Measurements from ENCODE around the gene AQP2. TPM values are rescaled to one million over a fixed set of nuclear protein-coding genes. Genes with fewer than 3 reads are reported as not detected.

AQP2 gene
- total and polyA plus RNA-seq, 2 of the 13 experiments (the other 11 are each of a cell fraction or from before 2014, with no cell fraction given) = not detected

DNA sequence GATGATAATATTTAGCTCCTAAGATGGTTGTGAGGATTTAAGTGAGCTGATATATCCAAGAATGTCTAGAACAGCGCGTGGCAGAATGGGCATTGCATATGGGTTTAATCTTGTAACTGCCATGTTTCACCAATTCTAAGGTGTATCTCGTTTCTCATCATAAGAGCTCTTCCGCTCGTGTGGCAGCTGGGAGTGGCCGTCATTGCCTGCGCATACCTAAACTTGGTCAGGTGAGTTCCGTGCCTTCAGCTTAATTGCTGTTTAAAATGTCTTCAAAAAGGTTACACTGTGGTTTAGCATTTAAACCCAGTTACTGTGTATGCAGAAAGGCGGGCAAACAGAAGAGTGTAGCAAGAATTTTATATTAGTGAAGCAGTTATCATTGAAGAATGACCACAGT, 4.5 kb upstream of the AQP2 start:
- Histone ChIP-seq H3K9ac (ENCODE audit: insufficient read depth, low read depth, low read length) (no peak overlapping the region), H3K4me1 (ENCODE audit: insufficient read depth, low read length) (peaks cover 22% of the 10 kb centered on the region)

DNA sequence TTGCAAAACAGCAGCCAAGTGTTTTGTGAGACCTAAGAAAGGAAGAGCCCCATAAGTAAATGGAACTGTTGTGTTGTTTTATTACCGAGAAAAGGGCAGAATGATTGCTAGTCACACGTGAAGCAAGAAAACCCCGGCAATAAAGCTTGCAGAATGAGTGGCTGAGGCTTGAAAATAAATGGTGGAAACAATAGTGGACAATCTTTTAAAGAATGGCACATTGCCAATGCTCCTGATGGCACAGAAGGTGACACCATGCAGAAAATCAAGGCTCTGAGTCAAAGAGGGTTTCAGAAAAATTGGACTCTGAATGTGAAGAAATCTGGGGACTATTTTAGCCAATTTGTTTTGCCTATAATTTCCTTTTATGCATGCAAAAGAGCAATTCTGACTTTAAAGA, 4.0 kb upstream of the AQP2 start:
- Histone ChIP-seq H3K9me3 (ENCODE audit: low read length) (no peaks in the 10 kb centered on the region), H3K79me2 (ENCODE audit: insufficient read depth, low read length) (no peaks in the 10 kb centered on the region), H3K27me3 (ENCODE audit: control insufficient read depth in 1 of 2, insufficient read depth in 2 of 2, low read length in 2 of 2) (peaks cover 7 to 9% of the 10 kb centered on the region in 2 experiments; a peak in 3 of 5 replicates), H3K4me3 (replicated peaks in 1 of 3; ENCODE audit: insufficient read depth in 1 of 3, low read depth in 2 of 3, low read length in 3 of 3) (no peak overlapping the region), H3K4me2 (ENCODE audit: low read depth, low read length) (no peak overlapping the region), H4K20me1 (ENCODE audit: insufficient read depth, low read length) (no peaks in the 10 kb centered on the region), H3K36me3 (replicated peaks in 1 of 2; ENCODE audit: control insufficient read depth in 1 of 2, insufficient read depth in 2 of 2, low read length in 2 of 2) (no peaks in the 10 kb centered on the region), H3K9ac (ENCODE audit: insufficient read depth, low read depth, low read length) (no peak overlapping the region), H2AFZ (ENCODE audit: low read length) (no peak overlapping the region), H3K27ac (ENCODE audit: extremely low read length, insufficient read depth, low read length) (no peak overlapping the region), H3K4me1 (ENCODE audit: insufficient read depth, low read length) (peaks cover 22% of the 10 kb centered on the region)
- intact Hi-C loops (cut with micrococcal nuclease; ENCODE audit: unreplicated experiment) = loop anchor here (10.0 kb wide), 1 partner anchor 82 kb away; no protein-coding TSS in a partner anchor
- CTCF ChIA-PET (ENCODE audit: low intra/inter-chr PET ratio, low total read pairs) = no interaction called here
- in situ Hi-C loops (cut with HindIII; ENCODE audit: extremely low pct_ligation_motif_present, low pct_unique_long_range_greater_than_20kb) = no loop called here
- no TSS peak for BruUV-seq (replicated peaks)
- DNase-seq (ENCODE audit: low spot score) = no peak
- POLR2A ChIA-PET = no interaction called here
- no peak for FAIRE-seq
- no peak for ATAC-seq
- 28% methylated on average over 3 of the region's 3 CpGs for WGBS (ENCODE audit: low lambda C conversion rate)
- TF ChIP-seq, protein P1, sequence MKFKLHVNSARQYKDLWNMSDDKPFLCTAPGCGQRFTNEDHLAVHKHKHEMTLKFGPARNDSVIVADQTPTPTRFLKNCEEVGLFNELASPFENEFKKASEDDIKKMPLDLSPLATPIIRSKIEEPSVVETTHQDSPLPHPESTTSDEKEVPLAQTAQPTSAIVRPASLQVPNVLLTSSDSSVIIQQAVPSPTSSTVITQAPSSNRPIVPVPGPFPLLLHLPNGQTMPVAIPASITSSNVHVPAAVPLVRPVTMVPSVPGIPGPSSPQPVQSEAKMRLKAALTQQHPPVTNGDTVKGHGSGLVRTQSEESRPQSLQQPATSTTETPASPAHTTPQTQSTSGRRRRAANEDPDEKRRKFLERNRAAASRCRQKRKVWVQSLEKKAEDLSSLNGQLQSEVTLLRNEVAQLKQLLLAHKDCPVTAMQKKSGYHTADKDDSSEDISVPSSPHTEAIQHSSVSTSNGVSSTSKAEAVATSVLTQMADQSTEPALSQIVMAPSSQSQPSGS (CRISPR knock-in tag; IDR thresholded peaks at IDR 0.05) = no peak
- TF ChIP-seq NKX3-1 (CRISPR knock-in tag; IDR thresholded peaks at IDR 0.05) (no peak), SIX4 (CRISPR knock-in tag; IDR thresholded peaks at IDR 0.05) (no peak), ELF3 (CRISPR knock-in tag; IDR thresholded peaks at IDR 0.05) (no peak), ETV5 (CRISPR knock-in tag; IDR thresholded peaks at IDR 0.05; ENCODE audit: borderline replicate concordance) (no peak), SUZ12 (IDR thresholded peaks at IDR 0.05; ENCODE audit: low read depth, low read length) (no peak)
- TF ChIP-seq, protein P2, sequence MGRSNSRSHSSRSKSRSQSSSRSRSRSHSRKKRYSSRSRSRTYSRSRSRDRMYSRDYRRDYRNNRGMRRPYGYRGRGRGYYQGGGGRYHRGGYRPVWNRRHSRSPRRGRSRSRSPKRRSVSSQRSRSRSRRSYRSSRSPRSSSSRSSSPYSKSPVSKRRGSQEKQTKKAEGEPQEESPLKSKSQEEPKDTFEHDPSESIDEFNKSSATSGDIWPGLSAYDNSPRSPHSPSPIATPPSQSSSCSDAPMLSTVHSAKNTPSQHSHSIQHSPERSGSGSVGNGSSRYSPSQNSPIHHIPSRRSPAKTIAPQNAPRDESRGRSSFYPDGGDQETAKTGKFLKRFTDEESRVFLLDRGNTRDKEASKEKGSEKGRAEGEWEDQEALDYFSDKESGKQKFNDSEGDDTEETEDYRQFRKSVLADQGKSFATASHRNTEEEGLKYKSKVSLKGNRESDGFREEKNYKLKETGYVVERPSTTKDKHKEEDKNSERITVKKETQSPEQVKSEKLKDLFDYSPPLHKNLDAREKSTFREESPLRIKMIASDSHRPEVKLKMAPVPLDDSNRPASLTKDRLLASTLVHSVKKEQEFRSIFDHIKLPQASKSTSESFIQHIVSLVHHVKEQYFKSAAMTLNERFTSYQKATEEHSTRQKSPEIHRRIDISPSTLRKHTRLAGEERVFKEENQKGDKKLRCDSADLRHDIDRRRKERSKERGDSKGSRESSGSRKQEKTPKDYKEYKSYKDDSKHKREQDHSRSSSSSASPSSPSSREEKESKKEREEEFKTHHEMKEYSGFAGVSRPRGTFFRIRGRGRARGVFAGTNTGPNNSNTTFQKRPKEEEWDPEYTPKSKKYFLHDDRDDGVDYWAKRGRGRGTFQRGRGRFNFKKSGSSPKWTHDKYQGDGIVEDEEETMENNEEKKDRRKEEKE (IDR thresholded peaks at IDR 0.05) = no peak
- TF ChIP-seq, protein P3, sequence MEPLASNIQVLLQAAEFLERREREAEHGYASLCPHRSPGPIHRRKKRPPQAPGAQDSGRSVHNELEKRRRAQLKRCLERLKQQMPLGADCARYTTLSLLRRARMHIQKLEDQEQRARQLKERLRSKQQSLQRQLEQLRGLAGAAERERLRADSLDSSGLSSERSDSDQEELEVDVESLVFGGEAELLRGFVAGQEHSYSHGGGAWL (CRISPR knock-in tag; IDR thresholded peaks at IDR 0.05) = no peak

More for the DNA sequence above, 4.5 kb upstream of the AQP2 start:
- WGBS (ENCODE audit: low lambda C conversion rate) = 61% methylated on average over 9 of the region's 9 CpGs
- no peak for FAIRE-seq
- H3K79me2 ChIP-seq (ENCODE audit: insufficient read depth, low read length) = no peaks in the 10 kb centered on the region
- ChIA-PET POLR2A (interaction anchor here (1.0 kb wide), 1 partner anchor 205 kb away, joined by 7 read pairs; the partner anchor contains the start of gene TMBIM6), CTCF (ENCODE audit: low intra/inter-chr PET ratio, low total read pairs) (interaction anchor here (1.3 to 1.7 kb wide), 3 partner anchors 20 to 110 kb away, joined by 3 to 4 read pairs (median 4); no protein-coding TSS in a partner anchor)
- no peak overlapping the region for H3K27ac ChIP-seq (ENCODE audit: extremely low read length, insufficient read depth, low read length)
- no peaks in the 10 kb centered on the region for H4K20me1 ChIP-seq (ENCODE audit: insufficient read depth, low read length)
- TF ChIP-seq IRF2 (CRISPR knock-in tag; IDR thresholded peaks at IDR 0.05) (no peak), CBFB (CRISPR knock-in tag; IDR thresholded peaks at IDR 0.05) (no peak), TMF1 (CRISPR knock-in tag; IDR thresholded peaks at IDR 0.05; ENCODE audit: low read depth) (no peak), RELA (CRISPR knock-in tag; IDR thresholded peaks at IDR 0.05) (no peak), ZNF552 (CRISPR knock-in tag; IDR thresholded peaks at IDR 0.05; ENCODE audit: borderline replicate concordance) (no peak)
- TF ChIP-seq, protein P4, sequence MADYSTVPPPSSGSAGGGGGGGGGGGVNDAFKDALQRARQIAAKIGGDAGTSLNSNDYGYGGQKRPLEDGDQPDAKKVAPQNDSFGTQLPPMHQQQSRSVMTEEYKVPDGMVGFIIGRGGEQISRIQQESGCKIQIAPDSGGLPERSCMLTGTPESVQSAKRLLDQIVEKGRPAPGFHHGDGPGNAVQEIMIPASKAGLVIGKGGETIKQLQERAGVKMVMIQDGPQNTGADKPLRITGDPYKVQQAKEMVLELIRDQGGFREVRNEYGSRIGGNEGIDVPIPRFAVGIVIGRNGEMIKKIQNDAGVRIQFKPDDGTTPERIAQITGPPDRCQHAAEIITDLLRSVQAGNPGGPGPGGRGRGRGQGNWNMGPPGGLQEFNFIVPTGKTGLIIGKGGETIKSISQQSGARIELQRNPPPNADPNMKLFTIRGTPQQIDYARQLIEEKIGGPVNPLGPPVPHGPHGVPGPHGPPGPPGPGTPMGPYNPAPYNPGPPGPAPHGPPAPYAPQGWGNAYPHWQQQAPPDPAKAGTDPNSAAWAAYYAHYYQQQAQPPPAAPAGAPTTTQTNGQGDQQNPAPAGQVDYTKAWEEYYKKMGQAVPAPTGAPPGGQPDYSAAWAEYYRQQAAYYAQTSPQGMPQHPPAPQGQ (CRISPR knock-in tag; IDR thresholded peaks at IDR 0.05; ENCODE audit: borderline replicate concordance) = no peak
- H2AFZ ChIP-seq (ENCODE audit: low read length) = no peak overlapping the region
- peak overlapping the region; percentile 75 for H3K4me2 ChIP-seq (ENCODE audit: low read depth, low read length)
- no peaks in the 10 kb centered on the region for H3K9me3 ChIP-seq (ENCODE audit: low read length)
- H3K36me3 ChIP-seq (replicated peaks in 1 of 2; ENCODE audit: control insufficient read depth in 1 of 2, insufficient read depth in 2 of 2, low read length in 2 of 2) = no peaks in the 10 kb centered on the region
- no peak for ATAC-seq
- intact Hi-C loops (cut with micrococcal nuclease; ENCODE audit: unreplicated experiment) (loop anchor here (10.0 kb wide), 1 partner anchor 81 kb away; no protein-coding TSS in a partner anchor), in situ Hi-C loops (cut with HindIII; ENCODE audit: extremely low pct_ligation_motif_present, low pct_unique_long_range_greater_than_20kb) (no loop called here)
- no peak overlapping the region for H3K4me3 ChIP-seq (replicated peaks in 1 of 3; ENCODE audit: insufficient read depth in 1 of 3, low read depth in 2 of 3, low read length in 3 of 3)
- BruUV-seq (replicated peaks) = no TSS peak
- H3K27me3 ChIP-seq (ENCODE audit: control insufficient read depth in 1 of 2, insufficient read depth in 2 of 2, low read length in 2 of 2) = peaks cover 4 to 9% of the 10 kb centered on the region in 2 experiments; a peak in 3 of 5 replicates
- no peak for DNase-seq (ENCODE audit: low spot score)

Measured in HepG2 (cell line).